PC-9 (cell line): ENCODE measurements around the gene PTPRM.

Experiments used
- CTCF ChIP-seq: fragments of 200-600 bp; sonication (generic); conservative IDR thresholded peaks from 2 replicates; pipeline ENCODE4 v1.6.1; 2017; ENCODE audit warnings: mixed run types, antibody characterized with exemption, mild to moderate bottlenecking, moderate library complexity
- EZH2 ChIP-seq: fragments of 200-600 bp; sonication (generic); IDR thresholded peaks from 2 replicates; pipeline ENCODE4 v1.8.0; 2017; ENCODE audit warnings: antibody characterized with exemption, low read depth

- TF ChIP-seq EZH2: no peak
- no peak for TF ChIP-seq CTCF
Measured at GRCh38 chr18:7877609-7878008, 310.5 kb downstream of the PTPRM start.
